ENCODE data around the gene ATP5F1C. TPM values are rescaled to one million over a fixed set of nuclear protein-coding genes. Genes with fewer than 3 reads are reported as not detected.

ATP5F1C gene
- polyA plus RNA-seq, 1 of the 3 experiments (the other 2 are of a cell fraction): 299 TPM

GRCh38 chr10:7846591-7846990 is 58.6 kb downstream of the ATP5F1C start (continued):
- TF ChIP-seq SIN3A (IDR thresholded peaks at IDR 0.05; ENCODE audit: borderline replicate concordance, low read depth, low read length): no peak
- TF ChIP-seq FOXM1 (IDR thresholded peaks at IDR 0.05; ENCODE audit: low read depth): no peak
- no peak for TF ChIP-seq TCF12 (IDR thresholded peaks at IDR 0.05)
- TF ChIP-seq, protein P1, sequence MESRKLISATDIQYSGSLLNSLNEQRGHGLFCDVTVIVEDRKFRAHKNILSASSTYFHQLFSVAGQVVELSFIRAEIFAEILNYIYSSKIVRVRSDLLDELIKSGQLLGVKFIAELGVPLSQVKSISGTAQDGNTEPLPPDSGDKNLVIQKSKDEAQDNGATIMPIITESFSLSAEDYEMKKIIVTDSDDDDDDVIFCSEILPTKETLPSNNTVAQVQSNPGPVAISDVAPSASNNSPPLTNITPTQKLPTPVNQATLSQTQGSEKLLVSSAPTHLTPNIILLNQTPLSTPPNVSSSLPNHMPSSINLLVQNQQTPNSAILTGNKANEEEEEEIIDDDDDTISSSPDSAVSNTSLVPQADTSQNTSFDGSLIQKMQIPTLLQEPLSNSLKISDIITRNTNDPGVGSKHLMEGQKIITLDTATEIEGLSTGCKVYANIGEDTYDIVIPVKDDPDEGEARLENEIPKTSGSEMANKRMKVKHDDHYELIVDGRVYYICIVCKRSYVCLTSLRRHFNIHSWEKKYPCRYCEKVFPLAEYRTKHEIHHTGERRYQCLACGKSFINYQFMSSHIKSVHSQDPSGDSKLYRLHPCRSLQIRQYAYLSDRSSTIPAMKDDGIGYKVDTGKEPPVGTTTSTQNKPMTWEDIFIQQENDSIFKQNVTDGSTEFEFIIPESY (IDR thresholded peaks at IDR 0.05; ENCODE audit: borderline replicate concordance, low read depth): no peak

GRCh38 chr10:7853226-7853842 is 65.4 kb downstream of the ATP5F1C start:
- Histone ChIP-seq H2AFZ (ENCODE audit: low read depth) (no peak overlapping the region), H3K36me3 (replicated peaks in 1 of 2; ENCODE audit: control insufficient read depth in 1 of 2, insufficient read depth in 2 of 2, low read length in 1 of 2) (no peaks in the 10 kb centered on the region), H3K4me2 (no peak overlapping the region), H3F3A (replicated peaks; ENCODE audit: insufficient read depth) (peaks cover 3% of the 10 kb centered on the region), H3K9me3 (no peaks in the 10 kb centered on the region), H3K9ac (no peak overlapping the region), H3K79me2 (ENCODE audit: insufficient read depth) (peaks cover 7% of the 10 kb centered on the region), H4K20me1 (ENCODE audit: insufficient read depth) (no peaks in the 10 kb centered on the region), H3K27ac (ENCODE audit: low read depth in 2 of 2, low read length in 1 of 2) (no peak overlapping the region), H3K4me3 (ENCODE audit: low read depth in 2 of 2, low read length in 1 of 2) (no peak overlapping the region), H3K27me3 (ENCODE audit: insufficient read depth) (no peaks in the 10 kb centered on the region), H3K9me2 (no peaks in the 10 kb centered on the region), H3K4me1 (ENCODE audit: control insufficient read depth in 1 of 2, insufficient read depth in 2 of 2, low read depth in 1 of 2, low read length in 1 of 2) (no peaks in the 10 kb centered on the region)
- ChIA-PET POLR2A (no interaction called here), CTCF (no interaction called here)
- 87% methylated on average over 4 of the region's 4 CpGs for WGBS (ENCODE audit: low lambda C conversion rate)
- no peak for DNase-seq
- no peak for TF ChIP-seq EZH2phosphoT487 (IDR thresholded peaks at IDR 0.05; ENCODE audit: borderline replicate concordance, low read depth)
- no peak for TF ChIP-seq SMC3 (IDR thresholded peaks at IDR 0.05; ENCODE audit: low read depth, low read length)
- TF ChIP-seq EP300 (IDR thresholded peaks at IDR 0.05; ENCODE audit: borderline replicate concordance in 1 of 2, low read depth in 1 of 2, low read length in 1 of 2): no peak
- no peak for TF ChIP-seq RXRA (IDR thresholded peaks at IDR 0.05; ENCODE audit: borderline replicate concordance, low read depth)
- no peak for TF ChIP-seq CHD2 (IDR thresholded peaks at IDR 0.05; ENCODE audit: low read length, partially characterized antibody)
- no peak for TF ChIP-seq TAF1 (IDR thresholded peaks at IDR 0.05; ENCODE audit: borderline replicate concordance, low read depth, low read length)
- no peak for TF ChIP-seq REST (IDR thresholded peaks at IDR 0.05; ENCODE audit: low read depth, low read length)
- no peak for TF ChIP-seq RCOR1 (IDR thresholded peaks at IDR 0.05; ENCODE audit: low read length)
- TF ChIP-seq, protein P1 (IDR thresholded peaks at IDR 0.05; ENCODE audit: borderline replicate concordance, low read depth): no peak
- TF ChIP-seq, protein P2, sequence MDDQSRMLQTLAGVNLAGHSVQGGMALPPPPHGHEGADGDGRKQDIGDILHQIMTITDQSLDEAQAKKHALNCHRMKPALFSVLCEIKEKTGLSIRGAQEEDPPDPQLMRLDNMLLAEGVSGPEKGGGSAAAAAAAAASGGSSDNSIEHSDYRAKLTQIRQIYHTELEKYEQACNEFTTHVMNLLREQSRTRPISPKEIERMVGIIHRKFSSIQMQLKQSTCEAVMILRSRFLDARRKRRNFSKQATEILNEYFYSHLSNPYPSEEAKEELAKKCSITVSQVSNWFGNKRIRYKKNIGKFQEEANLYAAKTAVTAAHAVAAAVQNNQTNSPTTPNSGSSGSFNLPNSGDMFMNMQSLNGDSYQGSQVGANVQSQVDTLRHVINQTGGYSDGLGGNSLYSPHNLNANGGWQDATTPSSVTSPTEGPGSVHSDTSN (IDR thresholded peaks at IDR 0.05): no peak
- no peak for TF ChIP-seq TCF12 (IDR thresholded peaks at IDR 0.05)
- no peak for TF ChIP-seq RFX5 (IDR thresholded peaks at IDR 0.05; ENCODE audit: low read length)
- no peak for TF ChIP-seq TEAD4 (IDR thresholded peaks at IDR 0.05; ENCODE audit: borderline replicate concordance, insufficient read depth)
- no peak for TF ChIP-seq FOSL2 (IDR thresholded peaks at IDR 0.05; ENCODE audit: borderline replicate concordance, low read depth)
- TF ChIP-seq, protein P3, sequence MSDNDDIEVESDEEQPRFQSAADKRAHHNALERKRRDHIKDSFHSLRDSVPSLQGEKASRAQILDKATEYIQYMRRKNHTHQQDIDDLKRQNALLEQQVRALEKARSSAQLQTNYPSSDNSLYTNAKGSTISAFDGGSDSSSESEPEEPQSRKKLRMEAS (IDR thresholded peaks at IDR 0.05; ENCODE audit: low read depth): no peak
- no peak for TF ChIP-seq YY1 (IDR thresholded peaks at IDR 0.05; ENCODE audit: low read depth)
- no peak for TF ChIP-seq GATA2 (CRISPR knock-in tag; IDR thresholded peaks at IDR 0.05)
- TF ChIP-seq GABPA (IDR thresholded peaks at IDR 0.05; ENCODE audit: low read depth): no peak
- TF ChIP-seq POLR2AphosphoS5 (IDR thresholded peaks at IDR 0.05; ENCODE audit: low read depth, low read length): no peak
- no peak for TF ChIP-seq JUND (IDR thresholded peaks at IDR 0.05)

Data from SK-N-SH (cell line).